SW 1271 (cell line): ENCODE measurements around the gene NPR1.
"Not testable (repeated sequence)": the region's sequence is repeated elsewhere in the genome, so short reads cannot be mapped to it uniquely, and the experiment has no call there.

ENCODE experiments used
- DNase-seq, 2 experiments: peaks; one replicate each; lab custom pipeline; 2025; lab: John Stamatoyannopoulos, UW

The NPR1 gene

DNA sequence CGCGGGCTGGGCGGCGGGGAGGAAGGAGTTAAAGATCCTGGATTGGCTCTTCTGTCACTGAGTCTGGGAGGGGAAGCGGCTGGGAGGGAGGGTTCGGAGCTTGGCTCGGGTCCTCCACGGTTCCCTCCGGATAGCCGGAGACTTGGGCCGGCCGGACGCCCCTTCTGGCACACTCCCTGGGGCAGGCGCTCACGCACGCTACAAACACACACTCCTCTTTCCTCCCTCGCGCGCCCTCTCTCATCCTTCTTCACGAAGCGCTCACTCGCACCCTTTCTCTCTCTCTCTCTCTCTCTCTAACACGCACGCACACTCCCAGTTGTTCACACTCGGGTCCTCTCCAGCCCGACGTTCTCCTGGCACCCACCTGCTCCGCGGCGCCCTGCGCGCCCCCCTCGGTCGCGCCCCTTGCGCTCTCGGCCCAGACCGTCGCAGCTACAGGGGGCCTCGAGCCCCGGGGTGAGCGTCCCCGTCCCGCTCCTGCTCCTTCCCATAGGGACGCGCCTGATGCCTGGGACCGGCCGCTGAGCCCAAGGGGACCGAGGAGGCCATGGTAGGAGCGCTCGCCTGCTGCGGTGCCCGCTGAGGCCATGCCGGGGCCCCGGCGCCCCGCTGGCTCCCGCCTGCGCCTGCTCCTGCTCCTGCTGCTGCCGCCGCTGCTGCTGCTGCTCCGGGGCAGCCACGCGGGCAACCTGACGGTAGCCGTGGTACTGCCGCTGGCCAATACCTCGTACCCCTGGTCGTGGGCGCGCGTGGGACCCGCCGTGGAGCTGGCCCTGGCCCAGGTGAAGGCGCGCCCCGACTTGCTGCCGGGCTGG is at the start of gene NPR1:
Gene NPR1, plus strand, starts transcription at position 170 of the 818 bp plus-strand sequence. Its CDS starts 421 bp downstream, at position 591.
- no peak for DNase-seq

DNA sequence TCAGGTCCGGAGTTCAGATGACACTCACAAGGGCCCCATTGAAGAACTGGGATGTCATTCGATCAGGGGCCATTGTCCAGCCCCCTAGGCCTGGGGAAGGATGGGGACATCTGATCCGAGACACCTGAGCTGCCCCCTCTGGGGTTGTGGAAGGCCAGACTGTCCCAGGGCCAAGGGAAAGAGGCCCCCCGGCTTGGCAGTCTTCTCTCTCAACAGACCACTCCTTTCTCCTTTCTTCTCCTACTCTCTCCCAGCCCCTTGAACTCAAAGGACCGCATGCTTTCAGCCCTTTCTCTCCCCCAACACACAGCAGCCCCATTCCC is 49.2 kb upstream of the NPR1 start:
- no peak for DNase-seq

- no peak for DNase-seq
Observed at GRCh38 chr1:153629971-153630370, 48.5 kb upstream of the NPR1 start.

DNA sequence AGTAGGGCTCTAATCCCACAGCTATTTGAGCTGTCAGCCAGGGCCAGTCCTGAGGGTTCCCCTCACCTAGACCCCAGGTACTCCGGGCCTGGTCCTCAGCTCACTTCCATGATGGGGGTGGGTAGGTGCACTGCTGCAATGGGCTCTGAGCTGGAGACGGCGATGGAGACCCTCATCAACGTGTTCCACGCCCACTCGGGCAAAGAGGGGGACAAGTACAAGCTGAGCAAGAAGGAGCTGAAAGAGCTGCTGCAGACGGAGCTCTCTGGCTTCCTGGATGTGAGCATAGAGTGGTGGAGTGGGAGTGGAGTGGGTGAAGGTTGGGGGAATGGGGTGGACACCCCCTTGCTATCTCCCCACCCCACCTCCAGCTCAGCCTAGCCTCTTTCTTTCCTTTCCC is 48.1 kb upstream of the NPR1 start:
- no peak for DNase-seq

DNA sequence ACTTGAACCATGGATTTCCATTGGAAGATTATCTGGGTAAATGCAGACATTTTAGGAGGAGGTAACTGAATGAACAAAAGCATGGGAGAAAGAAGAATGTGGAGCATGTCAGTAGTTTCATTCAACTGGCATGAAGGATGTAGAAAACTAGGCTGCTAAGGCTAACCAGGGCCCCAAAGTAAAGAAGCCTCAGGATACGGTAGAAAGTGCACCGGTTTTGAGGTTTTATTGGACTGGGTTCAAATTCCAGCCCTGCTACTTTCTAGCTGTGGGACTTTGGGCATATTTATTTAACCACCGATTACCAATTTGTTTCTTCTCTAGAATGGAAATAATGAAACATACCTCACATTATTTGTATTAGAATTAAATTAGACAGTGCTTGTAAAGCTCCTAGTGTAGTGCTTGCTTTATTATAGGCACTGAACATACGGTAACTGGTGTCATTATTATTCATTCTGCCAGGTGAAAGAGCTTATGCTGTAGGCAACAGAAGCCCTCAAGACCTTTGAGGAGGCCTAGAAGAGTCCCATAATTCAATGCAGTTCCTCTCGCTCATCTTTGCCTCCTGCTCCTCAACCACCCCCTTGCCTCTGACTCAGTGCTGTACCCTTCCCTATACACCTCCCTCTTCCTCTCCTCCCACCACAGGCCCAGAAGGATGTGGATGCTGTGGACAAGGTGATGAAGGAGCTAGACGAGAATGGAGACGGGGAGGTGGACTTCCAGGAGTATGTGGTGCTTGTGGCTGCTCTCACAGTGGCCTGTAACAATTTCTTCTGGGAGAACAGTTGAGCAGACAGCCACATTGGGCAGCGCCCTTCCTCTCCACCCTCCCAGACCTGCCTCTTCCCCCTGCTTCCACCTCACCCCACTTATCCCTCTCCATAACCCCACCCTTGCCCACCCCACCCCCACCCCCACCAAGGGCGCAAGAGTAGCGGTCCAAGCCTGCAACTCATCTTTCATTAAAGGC is 47.2 kb upstream of the NPR1 start:
- no peak for DNase-seq

- no peak for DNase-seq
Observed at GRCh38 chr1:153633161-153633753, 45.2 kb upstream of the NPR1 start.

DNA sequence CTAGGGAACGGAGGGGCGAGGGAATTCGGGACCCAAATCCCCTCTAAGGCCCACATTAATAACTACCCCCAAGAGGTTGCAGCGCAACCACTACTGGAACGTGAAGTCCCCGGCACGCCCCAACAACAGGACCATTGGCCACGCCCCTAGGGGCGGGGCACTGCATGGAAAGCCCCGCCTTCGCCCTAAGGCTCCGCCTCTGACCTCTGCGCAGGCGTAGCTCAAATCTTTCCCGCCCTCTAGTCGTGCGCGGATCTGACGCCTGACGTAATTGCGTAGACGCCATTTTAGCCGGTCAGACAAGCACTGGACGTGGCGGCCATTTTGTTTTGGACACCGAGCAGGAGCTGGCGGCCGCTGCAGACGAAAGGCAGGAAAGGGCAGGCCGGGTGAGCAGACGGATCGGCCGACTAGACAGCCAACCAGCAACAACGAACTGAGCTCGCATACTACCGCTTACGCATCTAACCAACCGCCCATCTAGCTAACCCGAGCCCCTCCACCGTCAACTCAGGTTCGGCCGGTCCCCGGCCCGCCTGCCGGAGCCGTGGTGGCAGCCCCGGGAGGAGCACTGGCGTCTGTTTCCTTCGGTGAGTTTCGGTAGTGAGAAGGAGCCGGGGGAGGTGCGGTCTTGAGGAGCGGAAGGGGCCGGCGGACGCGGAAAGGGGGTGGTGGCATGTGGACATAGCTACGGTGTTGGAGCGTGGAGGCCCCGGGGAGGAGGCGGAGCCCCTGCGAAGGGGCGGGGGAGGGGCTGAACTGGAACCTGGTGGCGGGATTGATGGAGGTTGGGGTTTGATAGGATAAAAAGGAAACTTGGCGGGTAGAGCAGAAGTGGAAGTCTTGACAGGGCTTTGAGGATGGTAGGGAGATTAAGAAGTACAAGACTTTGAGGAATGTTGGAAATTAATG is 44.5 kb upstream of the NPR1 start, which contains the start of gene CHTOP:
Gene CHTOP, plus strand, starts transcription at position 313 of the 912 bp plus-strand sequence. CDS start 2,523 bp downstream, outside the sequence.
- DNase-seq = peak; percentile 84

DNA sequence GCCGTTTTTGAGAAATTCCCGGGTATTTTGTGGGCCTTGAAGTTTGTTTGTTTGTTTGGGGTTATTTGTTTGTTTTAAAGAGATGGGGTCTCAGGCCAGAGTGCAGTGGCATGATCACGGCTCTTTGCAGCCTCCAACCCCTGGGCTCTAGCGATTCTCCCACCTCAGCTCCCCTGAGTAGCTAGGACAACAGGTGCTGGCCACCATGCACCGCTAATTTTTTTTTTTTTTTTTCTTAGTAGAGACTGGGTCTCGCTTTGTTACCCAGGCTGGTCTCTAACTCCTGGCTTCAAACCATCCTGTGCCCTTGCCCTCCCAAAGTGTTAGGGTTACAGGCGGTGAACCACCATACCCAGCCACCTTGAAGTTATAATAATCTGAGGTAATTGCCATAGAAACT is 42.6 kb upstream of the NPR1 start:
- no peak for DNase-seq

DNA sequence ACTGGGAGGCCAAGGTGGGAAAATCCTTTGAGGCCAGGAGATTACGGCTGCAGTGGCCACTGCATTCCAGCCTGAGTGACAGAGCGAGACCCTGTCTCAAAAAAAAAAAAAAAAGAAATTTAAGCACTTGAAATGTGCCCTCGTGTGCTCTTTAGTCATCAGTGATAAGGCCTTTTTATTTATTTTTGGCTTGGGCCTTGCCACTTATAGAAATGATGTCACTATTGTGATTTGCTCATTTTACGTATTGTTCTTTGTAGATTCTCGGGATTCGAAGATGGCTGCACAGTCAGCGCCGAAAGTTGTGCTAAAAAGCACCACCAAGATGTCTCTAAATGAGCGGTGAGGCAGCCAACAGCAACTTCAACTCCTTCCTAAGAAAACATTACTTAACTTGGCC is 42.2 kb upstream of the NPR1 start:
- DNase-seq = no peak

GRCh38 chr1:153638261-153638660 is 40.2 kb upstream of the NPR1 start:
- no peak for DNase-seq

DNA sequence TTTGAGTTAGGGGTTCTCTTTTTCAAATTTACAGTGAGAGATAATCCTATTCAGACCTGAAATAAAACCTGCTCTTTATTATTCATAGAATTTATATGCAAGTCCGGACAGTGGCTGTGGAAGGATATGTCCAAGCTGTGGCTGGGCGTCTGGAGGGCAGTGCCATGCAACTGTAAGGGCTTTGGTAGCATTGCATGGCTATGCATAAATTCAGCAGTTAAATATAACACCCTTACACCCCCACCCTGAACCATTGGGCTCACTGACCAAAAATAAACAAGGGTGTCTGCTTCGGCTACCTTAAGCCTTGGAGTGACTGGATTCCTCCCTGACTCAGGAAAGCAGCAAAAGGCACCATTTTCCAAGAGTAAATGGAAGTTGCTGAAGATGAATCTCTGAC is 39.2 kb upstream of the NPR1 start:
- DNase-seq = no peak

DNA sequence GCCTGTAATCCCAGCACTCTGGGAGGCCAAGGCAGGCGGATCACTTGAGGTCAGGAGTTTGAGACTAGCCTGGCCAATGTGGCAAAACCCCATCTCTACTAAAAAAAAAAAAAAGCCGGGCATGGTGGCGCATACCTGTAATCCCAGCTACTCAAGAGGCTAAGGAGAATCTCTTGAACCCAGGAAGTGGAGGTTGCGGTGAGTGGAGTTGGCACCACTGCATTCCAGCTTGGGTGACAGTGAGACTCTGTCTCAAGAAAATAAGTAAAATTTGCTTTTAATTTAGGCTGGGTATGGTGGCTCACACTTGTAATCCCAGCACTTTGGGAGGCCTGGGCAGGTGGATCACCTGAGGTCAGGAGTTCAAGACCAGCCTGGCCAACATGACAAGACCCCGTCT is 38.3 kb upstream of the NPR1 start:
- not testable (repeated sequence) for DNase-seq

DNA sequence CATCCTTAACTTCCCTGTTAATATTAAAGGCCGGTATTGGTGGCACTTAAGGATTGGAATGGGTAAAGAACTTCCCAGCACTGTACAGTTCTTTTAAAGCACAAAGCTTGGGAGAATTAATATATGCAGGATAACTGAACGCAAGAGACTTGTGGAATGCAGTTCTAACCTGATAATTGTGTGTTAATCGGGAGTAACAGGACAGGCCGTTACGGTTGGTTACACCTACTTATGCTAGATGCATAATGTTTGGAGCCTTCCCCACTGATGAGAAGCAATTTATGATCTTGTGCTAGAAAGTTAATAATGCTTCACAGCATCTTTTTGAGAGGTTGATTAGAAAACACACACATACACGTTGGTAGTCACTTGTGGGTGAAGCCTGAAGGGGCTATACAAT is 37.6 kb upstream of the NPR1 start:
- DNase-seq = no peak

DNA sequence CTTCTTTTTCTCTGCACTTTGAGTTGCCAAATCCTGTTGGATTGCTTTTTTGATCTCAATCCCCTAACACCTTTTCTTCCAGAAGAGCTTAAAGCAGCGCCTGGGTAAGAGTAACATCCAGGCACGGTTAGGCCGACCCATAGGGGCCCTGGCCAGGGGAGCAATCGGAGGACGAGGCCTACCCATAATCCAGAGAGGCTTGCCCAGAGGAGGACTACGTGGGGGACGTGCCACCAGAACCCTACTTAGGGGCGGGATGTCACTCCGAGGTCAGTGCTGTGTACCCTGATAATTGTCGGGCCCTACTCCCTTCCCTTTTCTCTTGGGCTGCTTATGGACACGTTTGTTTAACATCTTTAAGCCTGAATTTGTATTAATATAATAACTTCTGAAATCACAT is 36.3 kb upstream of the NPR1 start:
- DNase-seq = no peak

DNA sequence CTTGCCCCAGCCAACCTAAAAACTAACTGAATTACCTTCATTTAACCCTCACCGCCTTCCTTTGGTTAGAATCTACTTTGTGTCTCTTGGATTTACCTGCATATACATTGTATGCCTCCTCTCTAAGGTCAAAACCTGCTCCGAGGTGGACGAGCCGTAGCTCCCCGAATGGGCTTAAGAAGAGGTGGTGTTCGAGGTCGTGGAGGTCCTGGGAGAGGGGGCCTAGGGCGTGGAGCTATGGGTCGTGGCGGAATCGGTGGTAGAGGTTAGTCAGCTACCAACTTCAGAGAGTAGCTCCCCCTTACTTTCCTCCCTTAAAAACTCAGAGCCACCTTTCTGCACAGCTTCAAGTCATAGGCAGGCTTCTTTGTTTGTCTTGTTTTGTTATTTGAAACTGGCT is 35.4 kb upstream of the NPR1 start:
- no peak for DNase-seq

DNA sequence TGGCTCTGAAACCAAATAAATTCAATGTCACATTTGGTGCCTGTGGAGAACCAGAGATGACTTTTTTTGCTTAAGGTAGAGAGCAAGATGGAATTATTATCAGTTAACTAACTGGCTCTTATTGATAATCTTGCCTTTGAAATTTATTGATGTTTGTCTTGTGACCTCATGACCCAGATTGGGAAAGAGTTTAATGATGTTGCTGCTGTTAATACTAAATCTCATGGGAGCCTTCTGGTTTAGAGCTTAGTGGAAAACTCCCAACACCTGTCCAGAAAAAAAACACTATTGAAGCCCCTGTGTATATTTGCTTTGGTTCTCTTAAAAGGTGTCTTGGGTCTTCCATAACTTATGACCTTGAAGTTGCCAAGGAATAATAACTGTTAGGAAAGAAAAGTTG is 34.7 kb upstream of the NPR1 start:
- no peak for DNase-seq

- DNase-seq = no peak
Observed at GRCh38 chr1:153646672-153647345, 31.7 kb upstream of the NPR1 start.

GRCh38 chr1:153647346-153647714 is 31.2 kb upstream of the NPR1 start:
- no peak for DNase-seq

DNA sequence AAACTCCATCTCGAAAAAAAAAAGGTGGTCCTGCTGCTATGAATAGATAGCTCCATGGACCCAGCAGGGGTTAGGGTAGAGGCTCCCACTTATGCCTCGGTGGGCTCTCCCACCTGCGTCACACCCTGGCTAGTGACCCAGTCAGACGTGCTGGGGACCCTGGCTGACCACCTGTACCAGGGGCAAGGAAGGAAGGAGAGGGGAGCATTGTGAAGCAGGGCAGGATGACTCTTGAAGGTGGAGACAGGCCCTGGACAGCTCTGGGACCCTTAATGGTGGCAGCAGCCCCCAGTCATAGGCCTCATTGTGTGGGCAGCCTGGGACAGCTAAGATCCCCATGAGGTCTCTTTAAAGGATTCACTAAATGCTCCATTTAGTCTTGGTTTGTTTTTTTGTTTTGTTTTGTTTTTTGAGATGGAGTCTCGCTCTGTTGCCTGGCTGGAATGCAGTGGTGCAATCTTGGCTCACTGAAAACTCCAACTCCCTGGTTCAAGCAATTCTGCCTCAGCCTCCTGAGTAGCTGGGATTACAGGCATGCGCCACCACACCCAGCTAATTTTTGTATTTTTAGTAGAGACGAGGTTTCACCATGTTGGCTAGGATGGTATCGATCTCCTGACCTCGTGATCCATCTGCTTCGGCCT is 30.4 kb upstream of the NPR1 start:
- DNase-seq = no peak

DNA sequence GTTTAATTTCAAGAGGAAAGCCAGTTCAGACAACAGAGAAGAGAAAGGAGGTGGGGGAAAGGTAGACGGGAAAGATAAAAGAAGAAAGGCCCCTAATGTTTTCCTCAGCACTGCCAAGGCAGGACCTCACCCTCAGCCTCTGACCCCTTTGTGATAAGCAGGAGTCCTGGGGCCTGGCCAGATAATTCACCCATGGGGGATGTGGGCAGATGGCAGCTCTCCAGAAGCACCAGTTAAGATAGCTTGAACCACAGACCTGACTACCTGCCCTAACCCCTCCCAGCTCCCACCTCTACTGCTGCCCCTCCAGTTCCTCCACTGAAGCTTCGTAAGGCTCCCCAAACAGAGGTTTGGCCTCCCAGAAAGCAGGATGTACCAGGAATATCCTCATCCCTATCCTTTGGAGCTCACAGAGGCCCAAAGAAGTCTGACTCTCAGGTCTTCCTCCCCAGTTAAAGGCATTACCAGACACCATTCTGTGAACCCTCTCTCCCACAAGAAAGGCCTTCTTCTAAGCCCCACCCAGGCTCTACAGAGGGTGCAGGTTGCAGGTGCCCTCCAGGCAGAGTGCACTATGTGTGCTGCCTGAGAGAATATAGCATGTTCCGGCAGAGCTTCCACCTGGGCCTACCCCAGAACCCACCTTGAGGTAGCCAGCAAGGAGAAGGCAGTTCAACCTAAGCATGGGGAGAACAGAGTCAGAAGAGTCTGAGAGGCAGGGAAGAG is 29.2 kb upstream of the NPR1 start:
- DNase-seq = no peak
